ENCODE measurements around the gene NLRP3.

NLRP3 gene

GRCh38 chr1:247417831-247418230 is 1.9 kb downstream of the NLRP3 start:
- TF ChIP-seq CTCF (IDR thresholded peaks at IDR 0.05; ENCODE audit: low read depth, low read length, poor library complexity, severe bottlenecking) (no peak), EZH2phosphoT487 (IDR thresholded peaks at IDR 0.05; ENCODE audit: borderline replicate concordance, low read length) (no peak)
- H3K27me3 ChIP-seq (ENCODE audit: control insufficient read depth, low read length): peaks cover 20% of the 10 kb centered on the region
- H3K79me2 ChIP-seq (ENCODE audit: control insufficient read depth, low read length): no peaks in the 10 kb centered on the region
- no peaks in the 10 kb centered on the region for H3K36me3 ChIP-seq (ENCODE audit: control insufficient read depth, low read length)
- no peaks in the 10 kb centered on the region for H3K9me2 ChIP-seq (replicated peaks; ENCODE audit: control insufficient read depth, low read length)
- H4K20me1 ChIP-seq (ENCODE audit: control insufficient read depth, insufficient read depth, low read depth, low read length): no peaks in the 10 kb centered on the region
- H3K4me3 ChIP-seq (ENCODE audit: low read length): no peak overlapping the region
- no peak overlapping the region for H3K27ac ChIP-seq (ENCODE audit: low read depth, low read length)
- no peaks in the 10 kb centered on the region for H3F3A ChIP-seq (ENCODE audit: control insufficient read depth, insufficient read depth)
- H3K4me2 ChIP-seq (ENCODE audit: low read length): no peak overlapping the region
- H3K9me3 ChIP-seq (ENCODE audit: control insufficient read depth, insufficient read depth, low read length): no peaks in the 10 kb centered on the region
- peaks cover 11% of the 10 kb centered on the region for H3K4me1 ChIP-seq (ENCODE audit: control insufficient read depth, low read length)

- Histone ChIP-seq H3K4me2 (ENCODE audit: low read length) (no peak overlapping the region), H3K36me3 (ENCODE audit: control insufficient read depth, low read length) (no peaks in the 10 kb centered on the region), H3K4me1 (ENCODE audit: control insufficient read depth, low read length) (peaks cover 11% of the 10 kb centered on the region), H3K9me2 (replicated peaks; ENCODE audit: control insufficient read depth, low read length) (no peaks in the 10 kb centered on the region), H3K27ac (ENCODE audit: low read depth, low read length) (no peak overlapping the region), H3K4me3 (ENCODE audit: low read length) (no peak overlapping the region), H4K20me1 (ENCODE audit: control insufficient read depth, insufficient read depth, low read depth, low read length) (no peaks in the 10 kb centered on the region), H3K79me2 (ENCODE audit: control insufficient read depth, low read length) (no peaks in the 10 kb centered on the region), H3K9me3 (ENCODE audit: control insufficient read depth, insufficient read depth, low read length) (no peaks in the 10 kb centered on the region), H3K27me3 (ENCODE audit: control insufficient read depth, low read length) (peaks cover 20% of the 10 kb centered on the region), H3F3A (ENCODE audit: control insufficient read depth, insufficient read depth) (no peaks in the 10 kb centered on the region)
- TF ChIP-seq CTCF (IDR thresholded peaks at IDR 0.05; ENCODE audit: low read depth, low read length, poor library complexity, severe bottlenecking) (no peak), EZH2phosphoT487 (IDR thresholded peaks at IDR 0.05; ENCODE audit: borderline replicate concordance, low read length) (no peak)
Observed at GRCh38 chr1:247419336-247419735, 3.4 kb downstream of the NLRP3 start.

GRCh38 chr1:247421074-247421473 is 5.1 kb downstream of the NLRP3 start:
- Histone ChIP-seq H3K4me2 (ENCODE audit: low read length) (no peak overlapping the region), H3K27ac (ENCODE audit: low read depth, low read length) (no peak overlapping the region), H3K27me3 (ENCODE audit: control insufficient read depth, low read length) (peaks cover 12% of the 10 kb centered on the region), H4K20me1 (ENCODE audit: control insufficient read depth, insufficient read depth, low read depth, low read length) (no peaks in the 10 kb centered on the region), H3K4me3 (ENCODE audit: low read length) (no peak overlapping the region), H3K4me1 (ENCODE audit: control insufficient read depth, low read length) (peaks cover 4% of the 10 kb centered on the region), H3K9me2 (replicated peaks; ENCODE audit: control insufficient read depth, low read length) (no peaks in the 10 kb centered on the region), H3K36me3 (ENCODE audit: control insufficient read depth, low read length) (no peaks in the 10 kb centered on the region), H3F3A (ENCODE audit: control insufficient read depth, insufficient read depth) (no peaks in the 10 kb centered on the region), H3K79me2 (ENCODE audit: control insufficient read depth, low read length) (no peaks in the 10 kb centered on the region), H3K9me3 (ENCODE audit: control insufficient read depth, insufficient read depth, low read length) (no peaks in the 10 kb centered on the region)
- TF ChIP-seq EZH2phosphoT487 (IDR thresholded peaks at IDR 0.05; ENCODE audit: borderline replicate concordance, low read length) (no peak), CTCF (IDR thresholded peaks at IDR 0.05; ENCODE audit: low read depth, low read length, poor library complexity, severe bottlenecking) (no peak)

- Histone ChIP-seq H3K4me1 (ENCODE audit: control insufficient read depth, low read length) (no peaks in the 10 kb centered on the region), H3K9me3 (ENCODE audit: control insufficient read depth, insufficient read depth, low read length) (no peaks in the 10 kb centered on the region), H3K79me2 (ENCODE audit: control insufficient read depth, low read length) (no peaks in the 10 kb centered on the region), H4K20me1 (ENCODE audit: control insufficient read depth, insufficient read depth, low read depth, low read length) (no peaks in the 10 kb centered on the region), H3K36me3 (ENCODE audit: control insufficient read depth, low read length) (no peaks in the 10 kb centered on the region), H3K9me2 (replicated peaks; ENCODE audit: control insufficient read depth, low read length) (no peaks in the 10 kb centered on the region), H3K4me3 (ENCODE audit: low read length) (no peak overlapping the region), H3K27me3 (ENCODE audit: control insufficient read depth, low read length) (no peaks in the 10 kb centered on the region), H3F3A (ENCODE audit: control insufficient read depth, insufficient read depth) (no peaks in the 10 kb centered on the region), H3K27ac (ENCODE audit: low read depth, low read length) (no peak overlapping the region), H3K4me2 (ENCODE audit: low read length) (no peak overlapping the region)
- TF ChIP-seq EZH2phosphoT487 (IDR thresholded peaks at IDR 0.05; ENCODE audit: borderline replicate concordance, low read length): no peak
- TF ChIP-seq CTCF (IDR thresholded peaks at IDR 0.05; ENCODE audit: low read depth, low read length, poor library complexity, severe bottlenecking): no peak
Observed at GRCh38 chr1:247429496-247429895, 13.5 kb downstream of the NLRP3 start.
